Uterus (tissue), 2 donors: Measurements from ENCODE around the gene MED22.

Experiments
- POLR2A ChIP-seq, 2 donors: fragments of 450-650 bp; IDR thresholded peaks; one replicate each; pipeline ENCODE4 v1.6.1; 2016; ENCODE audit warnings: antibody characterized with exemption in 2 of 2, mild to moderate bottlenecking in 1 of 2, moderate library complexity in 1 of 2
- TF ChIP-seq, protein P1 (sequence below), 4 experiments: fragments of 200-600 bp in 2 of 4; fragments of 450-650 bp in 2 of 4; sonication (generic) in 2 of 4; IDR thresholded peaks; one replicate each; pipeline ENCODE4 v1.5.1; 2016 to 2019; ENCODE audit warnings: antibody characterized with exemption in 4 of 4, mild to moderate bottlenecking in 2 of 4, moderate library complexity in 1 of 4

DNA sequence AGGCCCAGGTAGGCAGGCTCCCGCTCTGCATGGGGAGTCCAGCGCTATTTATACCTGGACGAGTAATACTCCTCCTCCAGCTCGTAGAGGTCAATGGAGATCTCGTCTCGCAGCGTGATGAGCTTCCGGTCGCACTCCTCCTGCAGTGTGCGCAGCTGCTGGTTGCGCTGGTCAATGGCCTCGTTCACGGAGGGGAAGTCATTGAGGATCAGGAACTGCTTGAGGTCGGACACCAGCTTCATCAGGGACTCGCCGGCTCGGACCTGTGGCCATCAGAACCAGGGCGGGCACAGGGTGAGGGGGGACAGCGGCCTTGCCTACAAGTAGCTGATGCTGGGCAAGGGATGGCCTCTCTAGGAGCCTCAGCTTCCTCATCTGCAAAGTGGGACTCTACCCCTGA is 3.9 kb downstream of the MED22 start:
- TF ChIP-seq, protein P1, sequence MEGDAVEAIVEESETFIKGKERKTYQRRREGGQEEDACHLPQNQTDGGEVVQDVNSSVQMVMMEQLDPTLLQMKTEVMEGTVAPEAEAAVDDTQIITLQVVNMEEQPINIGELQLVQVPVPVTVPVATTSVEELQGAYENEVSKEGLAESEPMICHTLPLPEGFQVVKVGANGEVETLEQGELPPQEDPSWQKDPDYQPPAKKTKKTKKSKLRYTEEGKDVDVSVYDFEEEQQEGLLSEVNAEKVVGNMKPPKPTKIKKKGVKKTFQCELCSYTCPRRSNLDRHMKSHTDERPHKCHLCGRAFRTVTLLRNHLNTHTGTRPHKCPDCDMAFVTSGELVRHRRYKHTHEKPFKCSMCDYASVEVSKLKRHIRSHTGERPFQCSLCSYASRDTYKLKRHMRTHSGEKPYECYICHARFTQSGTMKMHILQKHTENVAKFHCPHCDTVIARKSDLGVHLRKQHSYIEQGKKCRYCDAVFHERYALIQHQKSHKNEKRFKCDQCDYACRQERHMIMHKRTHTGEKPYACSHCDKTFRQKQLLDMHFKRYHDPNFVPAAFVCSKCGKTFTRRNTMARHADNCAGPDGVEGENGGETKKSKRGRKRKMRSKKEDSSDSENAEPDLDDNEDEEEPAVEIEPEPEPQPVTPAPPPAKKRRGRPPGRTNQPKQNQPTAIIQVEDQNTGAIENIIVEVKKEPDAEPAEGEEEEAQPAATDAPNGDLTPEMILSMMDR (IDR thresholded peaks at IDR 0.05): no peak
- TF ChIP-seq POLR2A (IDR thresholded peaks at IDR 0.05): no peak
